Sigmoid colon (tissue), 4 donors: ENCODE measurements around the gene WDR37.

Experiments
- CTCF ChIP-seq, 4 experiments: fragments of 450-650 bp in 3 of 4; fragments of 200-600 bp in 1 of 4; IDR thresholded peaks; one replicate each; pipeline ENCODE4 v1.5.1; 2016 to 2019; ENCODE audit warnings: antibody characterized with exemption in 4 of 4, mild to moderate bottlenecking in 3 of 4, moderate library complexity in 2 of 4
- POLR2AphosphoS5 ChIP-seq, 4 donors: sonication (generic); formaldehyde crosslinking; IDR thresholded peaks; one replicate each; pipeline ENCODE4 v1.6.1; 2017; ENCODE audit warnings: antibody characterized with exemption in 4 of 4

GRCh38 chr10:1124796-1125195 is 68.6 kb downstream of the WDR37 start:
- no peak for TF ChIP-seq CTCF (IDR thresholded peaks at IDR 0.05)
- no peak for TF ChIP-seq POLR2AphosphoS5 (IDR thresholded peaks at IDR 0.05)
